IPS-18c (cell line): ENCODE data around the gene SPAG6.
A peak's percentile ranks its signal among the peaks of the same experiment; 100 is the strongest.
"Not testable (repeated sequence)": the region's sequence is repeated elsewhere in the genome, so short reads cannot be mapped to it uniquely, and the experiment has no call there.

ENCODE experiments used
- H3K4me3 ChIP-seq: 2 replicates; pipeline ENCODE4 v1.7.0; 2013; ENCODE audit warnings: low read depth, mild to moderate bottlenecking, low read length, moderate library complexity; ENCODE audit not compliant: insufficient read depth
- H3K9me3 ChIP-seq: one replicate; pipeline ENCODE4 v1.6.1; 2013; ENCODE audit warnings: mild to moderate bottlenecking, low read length, moderate library complexity; ENCODE audit not compliant: control insufficient read depth, insufficient read depth

The SPAG6 gene

DNA sequence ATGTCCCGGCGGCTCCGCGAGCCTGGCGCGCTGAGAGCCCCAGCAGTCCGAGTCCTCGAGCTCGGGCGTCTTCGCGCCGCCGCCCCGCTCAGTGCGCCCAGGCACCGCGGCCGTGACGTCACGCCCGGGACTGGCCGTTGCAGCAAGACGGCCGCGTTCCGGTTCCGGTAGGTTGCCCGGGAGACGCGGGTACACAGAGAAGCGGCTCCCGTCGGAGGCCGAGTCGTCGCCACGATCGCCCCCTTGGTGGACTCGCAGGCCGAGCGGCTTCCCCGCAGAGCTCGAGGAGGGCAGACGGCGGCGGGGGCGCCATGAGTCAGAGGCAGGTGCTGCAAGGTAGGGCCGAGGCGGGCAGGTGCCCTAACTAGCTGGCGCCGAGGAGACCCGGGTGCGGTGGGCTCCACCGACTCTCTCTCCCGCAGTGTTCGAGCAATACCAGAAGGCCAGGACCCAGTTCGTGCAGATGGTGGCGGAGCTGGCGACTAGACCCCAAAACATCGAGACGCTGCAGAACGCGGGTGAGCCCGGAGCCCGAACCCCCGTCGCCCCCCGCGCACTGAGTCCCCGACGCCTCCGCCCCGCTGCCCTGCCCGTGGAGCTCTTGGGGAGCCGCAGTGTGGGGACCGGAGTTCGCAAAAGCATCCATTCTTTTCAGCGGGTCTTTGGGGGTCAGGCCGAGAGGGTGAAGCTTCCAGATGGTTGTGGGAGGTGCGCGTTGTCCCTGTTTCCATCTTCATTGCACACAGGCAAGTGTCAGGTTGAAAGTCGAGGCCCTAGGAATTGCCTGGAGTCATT is at the start of gene SPAG6:
SPAG6 (plus strand) TSS at position 196 of the 795 bp plus-strand sequence; CDS start at position 312, 116 bp downstream.
- H3K4me3 ChIP-seq: peak within 1 kb of the TSS; percentile 48
- no peaks in the 10 kb centered on the region for H3K9me3 ChIP-seq

DNA sequence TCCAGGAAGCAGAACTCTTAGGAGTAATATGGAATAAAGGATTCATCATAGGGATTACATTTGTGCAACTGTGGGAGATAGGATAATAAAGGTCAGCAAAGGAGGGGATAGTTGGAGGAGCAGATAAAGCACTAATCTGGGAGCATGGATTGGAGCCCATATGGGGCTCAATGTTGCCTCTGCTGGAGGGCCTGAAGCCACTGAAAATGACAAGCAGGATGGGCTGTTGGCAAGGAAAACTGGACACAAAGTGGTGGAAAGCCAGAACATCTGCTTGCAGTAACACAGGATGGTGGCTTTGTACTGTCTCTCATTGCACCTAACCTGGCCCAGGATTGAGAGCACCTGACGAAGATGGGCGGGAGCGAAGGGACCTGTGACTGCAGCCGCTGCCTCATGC is 44.1 kb upstream of the SPAG6 start:
- H3K4me3 ChIP-seq: no peak overlapping the region
- H3K9me3 ChIP-seq: no peaks in the 10 kb centered on the region

DNA sequence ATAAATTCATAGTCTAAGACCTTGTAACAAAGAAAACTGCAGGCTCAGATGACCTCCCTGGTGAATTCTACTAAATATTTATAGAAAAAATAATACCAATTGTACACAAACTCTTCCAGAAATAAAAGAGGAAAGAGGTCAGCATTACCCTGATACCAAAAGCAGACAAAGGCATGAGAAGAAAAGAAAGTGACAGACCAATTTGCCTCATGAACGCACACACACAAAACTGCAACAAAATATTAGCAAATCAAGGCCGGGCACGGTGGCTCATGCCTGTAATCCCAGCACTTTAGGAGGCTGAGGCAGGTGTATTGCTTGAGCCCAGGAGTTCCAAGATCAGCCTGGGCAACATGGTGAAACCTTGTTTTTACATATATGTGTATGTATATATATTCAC is 41.8 kb upstream of the SPAG6 start:
- Histone ChIP-seq H3K4me3 (no peak overlapping the region), H3K9me3 (no peaks in the 10 kb centered on the region)

DNA sequence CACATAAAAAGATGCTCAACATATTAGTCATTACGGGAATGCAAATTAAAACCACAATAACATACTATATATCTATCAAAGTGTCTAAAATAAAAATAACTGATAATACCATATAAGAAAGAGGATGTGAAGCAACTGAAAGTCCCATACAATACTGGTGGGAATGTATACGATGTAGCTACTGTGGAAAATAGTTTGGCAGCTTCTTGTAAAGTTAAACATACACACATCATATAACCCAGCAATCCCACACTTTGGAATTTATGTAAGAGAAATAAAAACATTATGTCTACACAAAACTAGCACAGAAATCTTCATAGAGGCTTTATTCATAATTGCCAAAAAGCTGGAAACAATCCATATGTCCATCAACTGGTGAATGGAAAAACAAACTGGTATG is 39.6 kb upstream of the SPAG6 start:
- Histone ChIP-seq H3K9me3 (no peaks in the 10 kb centered on the region), H3K4me3 (no peak overlapping the region)

DNA sequence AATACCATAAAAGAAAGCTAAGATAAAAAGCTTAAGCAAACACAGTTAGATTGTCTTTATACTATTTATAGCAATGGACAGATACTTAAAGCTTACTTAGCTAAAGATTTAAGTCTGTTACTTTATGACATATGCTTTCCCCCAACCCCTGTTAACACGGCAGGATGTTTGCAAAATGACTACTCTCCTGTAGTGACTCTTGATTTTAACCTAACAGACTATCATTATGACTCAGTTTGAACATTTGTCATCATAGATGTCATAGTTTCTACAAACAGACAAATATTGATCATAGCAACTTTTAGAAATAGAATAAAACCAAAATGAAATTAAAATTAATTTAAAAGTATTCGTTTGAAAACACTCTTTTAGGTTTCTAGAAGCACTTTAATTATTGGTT is 36.9 kb upstream of the SPAG6 start:
- no peaks in the 10 kb centered on the region for H3K9me3 ChIP-seq
- H3K4me3 ChIP-seq: no peak overlapping the region

DNA sequence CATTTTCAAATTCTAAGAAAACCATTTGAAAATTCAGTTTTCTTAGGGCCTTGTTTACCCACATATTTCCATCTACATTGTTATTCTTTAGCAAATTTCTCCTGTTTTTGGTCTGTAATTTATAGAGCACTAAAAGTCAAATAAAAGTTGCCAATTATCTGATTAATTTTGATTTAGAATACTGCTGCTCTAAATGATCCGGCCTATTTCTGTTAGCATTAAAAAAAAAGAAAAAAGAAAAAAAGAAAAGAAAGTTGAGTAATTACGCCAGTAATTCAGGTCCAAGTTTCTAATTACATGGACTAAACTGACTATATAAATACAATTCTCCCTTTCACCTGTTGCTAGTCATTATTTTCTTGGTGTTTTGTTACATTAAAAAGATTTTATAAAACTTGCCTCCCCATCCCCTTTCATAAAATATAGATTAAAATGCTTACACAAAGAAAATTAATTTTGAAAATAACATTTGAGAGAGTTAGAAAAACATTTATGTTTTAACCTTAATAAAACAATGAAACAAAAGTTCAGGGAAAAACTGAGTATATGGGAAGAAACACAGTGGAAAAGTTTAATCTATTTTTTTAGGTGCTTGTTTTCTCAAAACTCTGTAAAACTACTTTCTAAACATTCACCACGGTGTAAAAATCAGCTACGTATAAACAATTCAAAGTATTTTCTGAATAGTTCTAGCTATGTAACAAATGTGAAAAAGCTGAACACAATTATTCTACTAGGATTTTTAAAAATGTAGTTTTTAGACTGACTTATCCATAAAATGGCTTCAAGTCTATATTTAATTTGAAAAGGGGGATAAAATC is 35.9 kb upstream of the SPAG6 start:
- H3K9me3 ChIP-seq: no peaks in the 10 kb centered on the region
- H3K4me3 ChIP-seq: no peak overlapping the region

DNA sequence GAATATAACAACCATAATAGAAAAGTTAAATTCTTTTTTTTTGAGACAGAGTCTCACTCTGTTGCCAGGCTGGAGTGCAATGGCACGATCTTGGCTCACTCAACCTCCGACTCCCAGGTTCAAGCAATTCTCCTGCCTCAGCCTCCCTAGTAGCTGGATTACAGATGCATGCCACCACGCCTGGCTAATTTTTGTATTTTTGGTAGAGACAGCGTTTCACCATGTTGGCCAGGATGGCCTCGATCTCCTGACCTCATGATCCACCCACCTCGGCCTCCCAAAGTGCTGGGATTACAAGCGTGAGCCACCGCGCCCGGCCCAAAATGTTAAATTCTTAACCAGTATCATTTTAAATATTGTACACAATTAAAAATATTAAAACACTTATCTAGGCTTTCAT is 35.3 kb upstream of the SPAG6 start:
- H3K9me3 ChIP-seq, H3K4me3 ChIP-seq: not testable (repeated sequence)

DNA sequence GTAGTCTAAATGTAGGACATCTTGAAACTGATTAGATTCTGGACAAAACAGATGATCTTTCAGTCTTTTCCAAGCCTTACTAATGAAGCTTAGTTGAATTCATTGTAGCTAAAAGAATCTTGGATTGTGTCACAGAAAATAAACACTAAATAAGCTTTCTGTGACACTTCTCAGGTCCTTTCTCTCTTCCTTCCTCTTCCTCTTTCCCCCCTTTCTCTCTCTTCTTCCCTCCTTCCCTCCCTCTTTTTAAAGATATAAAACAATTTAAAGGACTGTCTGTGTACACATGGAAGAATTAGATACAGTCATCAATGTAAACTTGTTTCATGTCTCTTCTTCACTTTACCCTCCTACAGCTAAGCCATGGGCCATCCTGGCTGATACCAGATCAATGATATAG is 34.4 kb upstream of the SPAG6 start:
- H3K4me3 ChIP-seq: no peak overlapping the region
- no peaks in the 10 kb centered on the region for H3K9me3 ChIP-seq

DNA sequence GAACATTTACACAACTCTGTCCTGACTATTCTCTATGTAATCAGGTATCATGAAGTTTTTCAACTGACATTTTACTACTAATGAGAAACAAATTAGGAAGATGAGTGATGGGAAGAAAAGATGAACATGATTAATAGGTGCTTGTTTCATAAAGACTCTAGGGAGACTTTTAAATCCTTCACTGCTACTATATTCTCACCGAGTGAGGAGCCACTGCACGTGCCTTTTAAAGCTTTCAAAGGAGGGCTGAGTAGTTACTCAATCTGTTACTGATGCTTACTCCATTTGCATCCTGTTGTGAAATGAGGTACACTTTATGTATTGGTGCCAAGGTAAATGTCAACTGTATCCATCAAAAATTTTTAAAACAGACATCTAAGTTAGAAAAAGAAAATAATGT is 30.4 kb upstream of the SPAG6 start:
- no peaks in the 10 kb centered on the region for H3K9me3 ChIP-seq
- H3K4me3 ChIP-seq: no peak overlapping the region

DNA sequence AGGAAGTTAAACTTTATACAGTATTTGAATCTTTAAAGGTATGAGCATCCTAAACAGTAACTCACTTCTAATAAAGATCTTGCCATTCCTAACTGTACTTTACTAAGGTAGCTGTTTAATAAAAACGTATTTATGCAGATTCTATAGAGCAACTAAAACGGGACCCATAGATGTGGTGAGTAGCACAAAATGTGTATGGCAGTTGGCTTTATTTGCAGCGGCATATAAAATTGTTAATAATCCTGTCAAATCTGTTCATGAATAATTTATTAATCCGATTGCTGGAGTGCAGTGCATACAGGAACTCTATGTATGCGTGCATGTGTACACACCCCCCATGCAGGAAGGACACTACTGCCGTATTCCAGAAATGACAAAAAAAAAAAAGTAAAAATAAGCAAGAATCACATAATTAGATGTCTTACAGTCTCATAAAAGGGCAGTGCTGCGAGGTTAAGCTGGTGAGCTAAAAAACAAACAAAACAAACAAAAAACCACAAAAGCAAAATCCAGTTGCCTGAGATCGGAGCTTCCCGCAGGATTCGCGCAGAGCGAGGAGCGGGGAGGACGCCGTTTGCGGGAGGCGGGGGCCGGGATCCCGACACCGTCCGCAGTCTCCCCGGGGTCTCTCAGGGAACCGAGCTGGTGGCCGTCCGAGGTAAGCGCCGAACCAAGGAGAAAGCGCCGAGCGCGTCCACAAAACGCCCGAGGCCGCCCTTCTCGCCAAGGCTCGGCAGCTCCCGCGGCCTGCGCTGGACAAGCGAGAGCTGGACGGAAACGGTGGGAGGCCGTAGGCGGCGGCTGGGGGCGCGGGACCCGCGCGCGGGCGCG is 29.6 kb upstream of the SPAG6 start:
- H3K4me3 ChIP-seq: peak overlapping the region; percentile 79
- H3K9me3 ChIP-seq: no peaks in the 10 kb centered on the region

DNA sequence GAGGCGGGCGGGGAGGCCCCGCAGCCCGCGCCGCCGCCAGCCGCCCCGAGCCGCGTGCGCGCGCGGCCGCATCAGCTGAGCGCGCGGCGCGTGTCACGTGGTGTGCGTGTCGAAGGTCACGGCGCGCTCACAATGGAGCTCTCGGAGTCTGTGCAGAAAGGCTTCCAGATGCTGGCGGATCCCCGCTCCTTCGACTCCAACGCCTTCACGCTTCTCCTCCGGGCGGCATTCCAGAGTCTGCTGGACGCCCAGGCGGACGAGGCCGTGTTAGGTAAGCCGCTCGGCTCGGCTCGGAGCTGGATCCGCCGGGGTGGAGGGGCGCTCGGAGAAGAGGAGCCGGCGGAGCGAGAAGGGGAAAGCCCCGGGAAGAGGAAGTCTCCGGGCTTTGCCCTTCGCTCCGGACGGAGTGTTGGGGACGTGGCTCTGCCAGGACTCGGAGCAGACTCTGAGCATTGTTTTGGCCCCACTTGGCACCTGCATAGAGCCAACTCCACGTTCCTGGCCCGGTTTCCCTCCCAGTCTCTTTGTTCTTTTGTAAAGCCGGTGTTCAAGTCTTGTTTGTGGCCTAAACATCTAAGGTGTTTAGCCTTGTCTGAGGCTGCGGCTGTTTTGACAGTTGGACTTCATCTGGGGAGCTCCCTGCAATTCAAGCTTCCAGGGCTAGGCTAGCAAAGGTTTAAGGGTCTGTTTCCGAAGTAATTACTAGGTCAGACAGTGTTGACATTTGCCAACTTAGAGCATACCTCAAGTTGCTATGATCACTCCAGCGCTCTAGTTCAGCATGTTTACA is 28.8 kb upstream of the SPAG6 start, which contains the start of gene COMMD3:
COMMD3 (plus strand) TSS at position 103 of the 790 bp plus-strand sequence; CDS start at position 133, 30 bp downstream.
- no peaks in the 10 kb centered on the region for H3K9me3 ChIP-seq
- peak within 1 kb of the TSS; percentile 79 for H3K4me3 ChIP-seq

DNA sequence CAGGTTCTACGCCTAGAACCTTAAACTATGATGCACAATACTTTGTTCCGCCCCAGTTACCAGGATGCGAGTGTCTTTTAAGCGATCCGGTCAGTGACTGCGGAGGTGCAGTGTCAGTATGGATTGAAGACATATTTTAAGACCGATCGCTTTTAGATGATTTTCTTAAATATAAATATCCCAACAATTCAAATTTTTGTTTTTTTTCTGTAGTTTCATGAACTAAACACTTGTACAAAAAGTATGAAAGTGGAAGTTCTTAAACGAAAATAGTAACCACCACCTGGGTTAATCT is 28.3 kb upstream of the SPAG6 start:
- H3K9me3 ChIP-seq: no peaks in the 10 kb centered on the region
- peak overlapping the region; percentile 79; the same call in 1 of the 2 replicates for H3K4me3 ChIP-seq

DNA sequence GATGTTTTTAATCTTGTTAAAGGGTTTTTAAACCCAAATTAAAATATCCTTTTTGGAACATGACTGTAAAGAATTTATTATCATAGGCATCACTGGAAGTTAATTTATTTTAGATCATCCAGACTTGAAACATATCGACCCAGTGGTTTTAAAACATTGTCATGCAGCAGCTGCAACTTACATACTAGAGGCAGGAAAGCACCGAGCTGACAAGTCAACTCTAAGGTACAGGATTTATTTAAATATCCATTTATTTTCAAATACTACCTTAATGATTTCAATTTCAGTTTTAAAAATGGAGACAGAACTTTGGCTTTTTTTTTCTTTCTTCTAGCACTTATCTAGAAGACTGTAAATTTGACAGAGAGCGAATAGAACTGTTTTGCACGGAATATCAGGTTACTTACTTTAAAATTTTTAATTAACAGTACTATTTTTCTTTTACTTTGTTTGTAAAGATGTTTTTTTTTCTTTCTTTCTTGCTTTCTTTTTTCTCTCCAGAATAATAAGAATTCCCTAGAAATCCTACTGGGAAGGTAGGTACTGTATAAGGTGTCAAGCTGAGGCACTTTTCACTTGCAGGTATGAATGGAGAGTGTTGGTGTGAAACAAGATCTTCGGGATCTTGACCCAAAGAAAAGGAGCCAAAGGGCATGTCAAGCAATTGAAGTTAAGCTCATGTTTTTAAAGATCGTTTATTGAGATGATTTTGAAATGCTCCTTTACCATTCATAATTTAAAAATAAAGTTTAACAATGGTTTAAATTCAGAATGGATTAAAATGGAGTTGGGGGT is 27.3 kb upstream of the SPAG6 start:
- H3K4me3 ChIP-seq: no peak overlapping the region
- H3K9me3 ChIP-seq: no peaks in the 10 kb centered on the region

DNA sequence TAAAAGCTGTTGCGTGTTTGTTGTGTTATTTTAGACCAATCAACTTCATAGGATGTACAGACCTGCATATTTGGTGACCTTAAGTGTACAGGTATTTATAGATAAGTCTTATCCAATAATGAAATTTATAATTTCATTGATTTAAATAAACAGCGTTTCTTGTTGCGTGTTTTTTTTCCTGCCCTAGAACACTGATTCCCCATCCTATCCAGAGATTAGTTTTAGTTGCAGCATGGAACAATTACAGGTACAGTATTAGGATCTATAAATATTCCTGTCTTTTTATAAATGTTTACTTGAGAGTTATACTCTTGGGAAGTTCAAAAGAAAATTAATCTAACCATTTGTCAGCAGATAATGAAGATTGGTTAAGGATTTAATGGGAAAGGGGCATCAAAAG is 26.5 kb upstream of the SPAG6 start:
- no peaks in the 10 kb centered on the region for H3K9me3 ChIP-seq
- no peak overlapping the region for H3K4me3 ChIP-seq

DNA sequence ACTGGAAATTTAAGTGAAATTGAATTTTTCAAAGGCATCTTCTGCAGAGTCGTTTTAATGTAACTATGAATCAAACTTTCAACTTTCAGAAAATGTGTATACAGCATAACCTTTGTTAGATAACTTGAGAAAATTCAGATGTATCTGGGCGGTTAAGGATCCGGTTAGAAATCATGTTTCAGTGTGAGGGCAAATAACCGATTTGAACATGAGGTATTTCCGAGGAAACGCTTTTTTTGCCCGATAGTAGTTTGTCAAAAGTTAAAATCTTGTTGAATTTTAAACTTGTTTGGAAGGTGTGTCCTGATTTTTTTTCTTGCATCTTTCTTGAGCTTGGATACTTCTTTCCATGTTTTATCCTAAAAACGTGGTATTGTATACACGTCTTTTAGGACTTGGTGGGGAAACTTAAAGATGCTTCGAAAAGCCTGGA is 25.7 kb upstream of the SPAG6 start:
- Histone ChIP-seq H3K4me3 (no peak overlapping the region), H3K9me3 (no peaks in the 10 kb centered on the region)

DNA sequence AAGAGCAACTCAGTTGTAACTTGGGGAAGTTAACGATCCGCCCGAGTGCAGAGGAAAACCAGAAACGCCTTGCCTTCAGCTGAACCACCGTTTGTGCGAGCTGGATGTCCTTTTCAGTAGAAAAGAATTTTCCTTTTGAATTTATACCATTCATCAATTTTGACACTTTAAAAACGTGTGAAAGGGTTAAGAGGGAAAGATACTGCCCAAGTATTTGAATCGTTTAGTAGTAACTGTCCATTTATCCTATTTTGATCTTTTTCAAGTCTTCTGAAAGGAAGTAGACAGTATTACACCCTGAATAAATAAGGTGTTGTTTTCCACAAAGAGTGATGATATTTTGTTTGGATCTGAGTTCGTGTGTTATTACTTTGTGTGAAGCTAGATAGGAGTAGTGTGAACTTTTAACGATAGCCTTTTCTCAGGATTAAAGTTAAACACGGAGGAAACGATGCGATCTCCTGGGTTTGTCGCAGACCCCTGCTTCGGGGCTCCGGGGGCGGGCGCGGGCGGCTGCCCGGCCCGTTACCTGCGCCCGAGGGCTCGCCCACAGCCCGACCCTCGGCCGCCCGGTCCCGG is 25.2 kb upstream of the SPAG6 start:
- no peak overlapping the region for H3K4me3 ChIP-seq
- no peaks in the 10 kb centered on the region for H3K9me3 ChIP-seq
